Adrenal gland (tissue), 12 donors: ENCODE data around the gene LAMTOR2. TPM values are rescaled to one million over a fixed set of nuclear protein-coding genes. Genes with fewer than 3 reads are reported as not detected.
A peak's percentile ranks its signal among the peaks of the same experiment; 100 is the strongest.

ENCODE experiments used
- DNase-seq, 7 donors: peaks; one replicate each; pipeline ENCODE4 v3.0.0-alpha.2; 2019 to 2020
- H3K27ac ChIP-seq, 5 donors: fragments of 200-600 bp; sonication (generic) in 4 of 5; 1 replicate in 3 of 5; 2 replicates in 2 of 5; pipeline versions ENCODE4 v1.5.1 to v1.8.0; 2016 to 2020; ENCODE audit warnings: mild to moderate bottlenecking in 1 of 5
- H3K27me3 ChIP-seq: fragments of 200-600 bp; 2 replicates; pipeline ENCODE4 v1.8.0; 2021
- H3K36me3 ChIP-seq, 2 donors: fragments of 200-600 bp; replicated peaks in 1 of 2; 1 replicate in 1 of 2; 2 replicates in 1 of 2; pipeline versions ENCODE4 v1.5.1 to v1.8.0; 2018 to 2022
- H3K4me1 ChIP-seq, 2 donors: fragments of 200-600 bp; replicated peaks in 1 of 2; 1 replicate in 1 of 2; 2 replicates in 1 of 2; pipeline versions ENCODE4 v1.5.1 to v1.8.0; 2018 to 2021
- H3K4me3 ChIP-seq, 4 donors: fragments of 200-600 bp; sonication (generic) in 3 of 4; one replicate each; pipeline ENCODE4 v1.5.1; 2016 to 2018
- H3K9me3 ChIP-seq, 3 donors: fragments of 200-600 bp; sonication (generic) in 1 of 3; replicated peaks in 1 of 3; 1 replicate in 2 of 3; 2 replicates in 1 of 3; pipeline versions ENCODE4 v1.5.1 to v1.8.0; 2016 to 2021
- POLR2A ChIP-seq, 2 donors: fragments of 450-650 bp; IDR thresholded peaks; one replicate each; pipeline ENCODE4 v1.6.1; 2017; ENCODE audit warnings: antibody characterized with exemption in 2 of 2, mild to moderate bottlenecking in 2 of 2, moderate library complexity in 1 of 2
- WGBS, 4 donors: extraction: QIAGEN DNeasy Blood & Tissue Kit in 2 of 4; methylation state at CpG; one replicate each; pipeline versions ENCODE4 v1.1.5 to v1.1.7; 2013 to 2017; 5-methylcytosine and 5-hydroxymethylcytosine counted together
- intact Hi-C, 2 donors: fragments of 100-400 bp; cut with DNase I; formaldehyde crosslinking; loops; one replicate each; pipeline versions ENCODE4 v1.14.1 to v1.15.0; 2022 to 2023
- polyA plus RNA-seq, 3 donors: library from polyadenylated mRNA; stranded (reverse); fragments of 200-250 nt in 2 of 3; fragments of 350-450 nt in 1 of 3; fragmentation: Illumina TruSeq in 1 of 3; extraction: RNeasy Lipid Tissue Mini Kit (QIAGEN cat#74804) in 1 of 3; gene quantifications; one replicate each; pipeline ENCODE4 v1.2.3, GENCODE V29; 2013 to 2014
- total RNA-seq, 9 donors: library from RNA; depleted of rRNA in 4 of 9; stranded (reverse); fragments of >200 nt in 4 of 9; fragments of 120-200 nt in 1 of 9; fragmentation: NEBNext Ultra II Directional in 1 of 9; extraction: Animal tissue kit (Norgen Biotek cat#: 25700) in 1 of 9; gene quantifications; one replicate each; pipeline versions ENCODE4 v1.1.0 to v1.2.4, GENCODE V29; 2013 to 2023
- TF ChIP-seq, protein P1 (sequence below), 6 experiments: fragments of 450-650 bp in 4 of 6; fragments of 200-600 bp in 2 of 6; sonication (generic) in 1 of 6; IDR thresholded peaks; 1 replicate in 5 of 6; 2 replicates in 1 of 6; pipeline versions ENCODE4 v1.5.1 to v1.8.0; 2016 to 2021; ENCODE audit warnings: antibody characterized with exemption in 6 of 6, mild to moderate bottlenecking in 2 of 6, moderate library complexity in 1 of 6
- donor health status: healthy with polysubstance abuse.
- donor health status: Bipolar disorder and iron deficiency.
- donor health status: DM: yes; HTN: yes; CAD: no.
- donor health status: DM: no; HTN: no; CAD: no.
- donor health status: DM: no; HTN: no; CAD: no.
- donor health status: DM: yes; HTN: yes; CAD: no.

Gene LAMTOR2
- total and polyA plus RNA-seq, 12 donors: 53.6 to 216 (median 86.3) TPM

DNA sequence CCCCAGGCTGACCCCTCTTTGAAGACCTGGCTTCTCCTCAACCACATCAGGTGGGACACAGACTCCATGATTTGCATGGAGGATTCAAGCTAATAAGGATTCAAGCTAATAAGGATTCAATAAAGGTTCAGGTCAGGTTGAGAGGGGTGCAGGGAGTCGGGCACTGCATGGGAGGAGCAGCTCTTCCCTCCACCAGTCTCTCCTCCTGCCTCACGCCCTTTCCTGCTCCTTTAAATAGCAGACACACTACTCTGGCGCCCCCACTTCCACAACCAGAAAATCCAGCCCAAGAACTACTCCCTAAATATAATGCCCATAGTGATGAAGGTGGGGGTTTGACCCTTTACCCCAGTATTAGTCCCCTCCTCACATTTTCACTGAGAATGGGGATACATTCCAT, 20.6 kb downstream of the LAMTOR2 start:
- no peak overlapping the region for H3K4me3 ChIP-seq
- H3K4me1 ChIP-seq: no peaks in the 10 kb centered on the region
- no peaks in the 10 kb centered on the region for H3K9me3 ChIP-seq
- H3K27me3 ChIP-seq: no peaks in the 10 kb centered on the region
- intact Hi-C loops: no loop called here
- DNase-seq: no peak
- WGBS, 4 donors: 59 to 82% (median 69%) methylated on average over 3 of the region's 3 CpGs
- TF ChIP-seq, protein P1, sequence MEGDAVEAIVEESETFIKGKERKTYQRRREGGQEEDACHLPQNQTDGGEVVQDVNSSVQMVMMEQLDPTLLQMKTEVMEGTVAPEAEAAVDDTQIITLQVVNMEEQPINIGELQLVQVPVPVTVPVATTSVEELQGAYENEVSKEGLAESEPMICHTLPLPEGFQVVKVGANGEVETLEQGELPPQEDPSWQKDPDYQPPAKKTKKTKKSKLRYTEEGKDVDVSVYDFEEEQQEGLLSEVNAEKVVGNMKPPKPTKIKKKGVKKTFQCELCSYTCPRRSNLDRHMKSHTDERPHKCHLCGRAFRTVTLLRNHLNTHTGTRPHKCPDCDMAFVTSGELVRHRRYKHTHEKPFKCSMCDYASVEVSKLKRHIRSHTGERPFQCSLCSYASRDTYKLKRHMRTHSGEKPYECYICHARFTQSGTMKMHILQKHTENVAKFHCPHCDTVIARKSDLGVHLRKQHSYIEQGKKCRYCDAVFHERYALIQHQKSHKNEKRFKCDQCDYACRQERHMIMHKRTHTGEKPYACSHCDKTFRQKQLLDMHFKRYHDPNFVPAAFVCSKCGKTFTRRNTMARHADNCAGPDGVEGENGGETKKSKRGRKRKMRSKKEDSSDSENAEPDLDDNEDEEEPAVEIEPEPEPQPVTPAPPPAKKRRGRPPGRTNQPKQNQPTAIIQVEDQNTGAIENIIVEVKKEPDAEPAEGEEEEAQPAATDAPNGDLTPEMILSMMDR (IDR thresholded peaks at IDR 0.05): no peak
- no peak for TF ChIP-seq POLR2A (IDR thresholded peaks at IDR 0.05)
- H3K36me3 ChIP-seq: no peaks in the 10 kb centered on the region
- H3K27ac ChIP-seq: no peak overlapping the region

DNA sequence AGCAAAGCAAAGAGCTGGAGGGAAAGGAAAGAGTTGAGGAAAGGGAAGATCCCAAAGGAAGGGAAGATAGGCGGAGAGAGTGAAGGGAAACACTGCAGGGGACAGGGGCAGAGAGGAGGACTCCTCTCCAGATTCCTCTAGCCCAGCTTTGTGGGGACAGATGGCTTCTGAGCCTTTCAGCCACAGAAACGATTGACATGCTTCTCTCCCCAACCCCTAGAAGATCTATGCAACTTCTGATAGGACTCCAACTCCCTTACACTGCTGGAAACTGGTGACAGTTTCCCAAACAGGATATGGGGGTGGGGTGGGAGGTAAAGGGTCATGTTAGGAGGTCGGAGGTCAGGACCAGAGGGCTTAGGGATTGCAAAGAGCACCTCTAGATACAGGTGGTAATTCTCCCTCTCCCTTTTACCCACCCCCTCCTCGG, 21.2 kb downstream of the LAMTOR2 start:
- intact Hi-C loops: no loop called here
- no peak for DNase-seq
- Histone ChIP-seq H3K9me3 (no peaks in the 10 kb centered on the region), H3K27ac (peak overlapping the region in 1 of 5 donors; percentile 58), H3K4me1 (no peaks in the 10 kb centered on the region), H3K36me3 (no peaks in the 10 kb centered on the region), H3K27me3 (no peaks in the 10 kb centered on the region), H3K4me3 (peak overlapping the region in 1 of 4 donors; percentile 50)
- WGBS, 4 donors: 61 to 68% (median 65%) methylated on average over 4 of the region's 4 CpGs
- TF ChIP-seq, protein P1 (IDR thresholded peaks at IDR 0.05): no peak
- TF ChIP-seq POLR2A (IDR thresholded peaks at IDR 0.05): no peak

DNA sequence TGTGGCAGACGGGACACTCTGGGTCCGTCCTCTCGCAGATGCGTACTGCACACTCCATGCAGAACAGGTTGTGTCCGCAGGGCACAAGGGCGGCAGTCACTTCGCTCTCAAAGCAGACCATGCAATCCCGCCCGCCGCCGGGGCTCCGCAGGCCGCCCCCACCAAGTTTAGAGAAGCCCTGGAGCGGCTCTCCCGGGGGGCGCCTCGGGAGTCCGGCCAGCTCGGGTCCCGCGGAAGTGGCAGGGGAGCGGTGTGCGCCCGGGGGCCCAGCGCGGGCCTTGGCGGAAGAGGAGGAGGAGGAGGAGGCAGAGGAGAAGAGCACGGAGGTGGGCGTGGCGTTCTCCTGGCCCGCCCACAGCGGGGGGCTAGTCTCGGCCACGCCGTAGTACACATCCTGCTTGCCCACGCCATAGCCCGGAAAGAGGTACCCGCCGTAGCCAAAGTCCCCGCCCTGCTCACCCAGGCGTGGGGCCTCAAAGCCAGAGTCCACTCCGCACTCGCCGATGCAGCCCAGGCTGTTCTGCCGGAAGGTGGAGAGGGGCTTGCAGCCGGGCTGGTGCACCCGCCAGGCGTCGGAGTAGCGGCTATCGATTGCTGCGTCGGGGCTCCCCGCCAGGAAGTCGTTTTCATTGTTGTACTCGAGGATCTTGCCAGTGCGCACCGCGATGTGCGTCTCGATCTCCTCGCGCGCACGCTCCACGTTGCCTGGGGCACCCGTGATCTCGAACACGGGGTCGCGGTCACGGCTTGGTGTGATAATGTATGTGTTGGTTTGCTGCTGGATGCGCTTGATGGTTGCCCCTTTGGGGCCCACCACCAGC, 22.2 kb downstream of the LAMTOR2 start:
- intact Hi-C loops: no loop called here
- peak overlapping the region in 1 of 5 donors; percentile 58 for H3K27ac ChIP-seq
- WGBS, 4 donors: 50 to 60% (median 57%) methylated on average over 21 to 73 of the region's 73 CpGs

DNA sequence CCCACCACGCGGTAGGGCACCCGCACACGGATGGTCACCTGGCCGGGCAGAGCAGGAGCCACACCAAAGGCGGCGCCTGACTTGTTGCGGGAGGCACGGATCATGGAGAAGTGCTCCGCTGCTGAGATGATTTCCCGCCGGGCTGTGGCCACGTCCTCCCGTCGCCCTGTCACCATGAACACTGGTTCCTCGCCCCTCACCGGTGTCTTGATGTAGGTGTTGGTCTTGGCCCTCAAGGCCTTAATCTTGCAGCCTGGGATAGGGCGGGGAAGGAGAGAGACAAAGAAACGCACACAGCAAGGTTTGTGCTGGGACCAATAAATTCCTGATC, 22.8 kb downstream of the LAMTOR2 start:
- H3K4me1 ChIP-seq: peaks cover 3 to 4% of the 10 kb centered on the region in 2 donors
- WGBS, 4 donors: 90 to 94% (median 93%) methylated on average over 6 to 19 of the region's 19 CpGs
- TF ChIP-seq, protein P1 (IDR thresholded peaks at IDR 0.05): no peak
- no peak for TF ChIP-seq POLR2A (IDR thresholded peaks at IDR 0.05)
- no peaks in the 10 kb centered on the region for H3K9me3 ChIP-seq
- DNase-seq: no peak
- H3K36me3 ChIP-seq: no peaks in the 10 kb centered on the region
- H3K27me3 ChIP-seq: no peaks in the 10 kb centered on the region
- H3K27ac ChIP-seq: peak overlapping the region in 1 of 5 donors; percentile 58
- H3K4me3 ChIP-seq: no peak overlapping the region
- intact Hi-C loops: no loop called here

More for the DNA sequence above, 22.2 kb downstream of the LAMTOR2 start:
- no peak for TF ChIP-seq POLR2A (IDR thresholded peaks at IDR 0.05)
- TF ChIP-seq, protein P1 (IDR thresholded peaks at IDR 0.05): peak in 1 of 6 experiments; percentile 14
- H3K4me1 ChIP-seq: no peaks in the 10 kb centered on the region
- no peaks in the 10 kb centered on the region for H3K36me3 ChIP-seq
- peak in 2 of 7 donors; percentile 32 to 35 for DNase-seq
- H3K27me3 ChIP-seq: no peaks in the 10 kb centered on the region
- H3K4me3 ChIP-seq: peak overlapping the region in 2 of 4 donors; percentile 2 to 50
- H3K9me3 ChIP-seq: no peaks in the 10 kb centered on the region
